Measurements from ENCODE around the gene ZBTB7B.
A peak's percentile ranks its signal among the peaks of the same experiment; 100 is the strongest.

The ZBTB7B gene

DNA sequence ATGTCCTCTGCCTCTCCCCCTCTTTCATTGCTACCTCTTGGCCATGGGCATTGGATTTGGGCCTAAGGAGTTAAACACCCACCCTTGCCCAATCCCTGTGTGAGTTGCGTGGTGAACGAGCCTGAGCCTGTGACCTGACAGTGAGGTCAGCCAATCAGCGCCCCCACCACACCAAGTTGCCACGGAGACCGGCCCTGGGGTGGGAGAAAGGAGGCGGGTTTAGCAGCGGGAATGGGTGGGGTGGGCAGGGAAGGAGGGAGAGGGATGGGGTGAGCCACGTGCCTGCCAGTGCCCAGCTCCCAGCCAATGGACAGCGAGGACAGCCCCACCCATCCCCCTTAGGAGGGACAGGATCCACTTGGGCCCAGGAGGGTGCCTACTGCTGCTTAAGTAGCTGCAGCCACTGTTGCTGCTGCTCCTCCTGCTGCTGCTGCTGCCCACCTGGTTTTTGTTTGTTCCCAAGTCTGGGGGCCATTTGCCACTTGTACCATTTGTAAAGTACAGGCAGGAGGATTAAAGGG lies 9.5 kb downstream of the ZBTB7B start:
- DNase-seq (ENCODE audit: low read depth, low spot score) = peak; percentile 24
- in situ Hi-C loops (cut with HindIII; ENCODE audit: low sequenced_read_pairs) = no loop called here

GRCh38 chr1:155012776-155013602 lies 10.4 kb downstream of the ZBTB7B start:
- no peak for TF ChIP-seq CTCF (IDR thresholded peaks at IDR 0.05; ENCODE audit: low read depth, low read length)
- in situ Hi-C loops (cut with HindIII; ENCODE audit: low sequenced_read_pairs) = no loop called here
- no peak overlapping the region for H3K4me3 ChIP-seq (ENCODE audit: low read depth, low read length)
- no peak for DNase-seq (ENCODE audit: low read depth, low spot score)

More for the DNA sequence above, 9.5 kb downstream of the ZBTB7B start:
- H3K4me3 ChIP-seq (ENCODE audit: low read depth, low read length) = no peak overlapping the region
- no peak for TF ChIP-seq CTCF (IDR thresholded peaks at IDR 0.05; ENCODE audit: low read depth, low read length)

DNA sequence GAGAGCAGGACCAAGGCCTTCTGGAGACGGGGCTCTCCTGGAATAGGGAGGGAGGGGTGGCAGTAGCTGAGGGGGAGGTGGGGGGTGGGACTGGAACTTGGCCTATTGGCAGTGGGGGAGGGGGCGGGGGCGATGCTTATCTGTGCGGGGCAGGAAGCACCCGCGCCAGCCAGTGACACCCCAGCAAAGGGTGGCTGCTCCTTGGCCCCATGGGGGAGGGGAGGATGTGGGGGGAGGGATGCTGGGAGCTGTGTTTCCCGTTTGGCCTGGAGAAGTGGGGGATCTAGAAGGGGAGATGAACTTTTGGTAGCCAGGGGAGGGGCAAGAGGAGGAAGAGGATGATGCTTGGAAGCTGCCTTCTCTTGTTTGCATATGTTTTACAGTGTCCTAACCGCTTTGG lies 11.0 kb downstream of the ZBTB7B start:
- DNase-seq (ENCODE audit: low read depth, low spot score) = no peak
- TF ChIP-seq CTCF (IDR thresholded peaks at IDR 0.05; ENCODE audit: low read depth, low read length) = no peak
- H3K4me3 ChIP-seq (ENCODE audit: low read depth, low read length) = no peak overlapping the region
- in situ Hi-C loops (cut with HindIII; ENCODE audit: low sequenced_read_pairs) = no loop called here

DNA sequence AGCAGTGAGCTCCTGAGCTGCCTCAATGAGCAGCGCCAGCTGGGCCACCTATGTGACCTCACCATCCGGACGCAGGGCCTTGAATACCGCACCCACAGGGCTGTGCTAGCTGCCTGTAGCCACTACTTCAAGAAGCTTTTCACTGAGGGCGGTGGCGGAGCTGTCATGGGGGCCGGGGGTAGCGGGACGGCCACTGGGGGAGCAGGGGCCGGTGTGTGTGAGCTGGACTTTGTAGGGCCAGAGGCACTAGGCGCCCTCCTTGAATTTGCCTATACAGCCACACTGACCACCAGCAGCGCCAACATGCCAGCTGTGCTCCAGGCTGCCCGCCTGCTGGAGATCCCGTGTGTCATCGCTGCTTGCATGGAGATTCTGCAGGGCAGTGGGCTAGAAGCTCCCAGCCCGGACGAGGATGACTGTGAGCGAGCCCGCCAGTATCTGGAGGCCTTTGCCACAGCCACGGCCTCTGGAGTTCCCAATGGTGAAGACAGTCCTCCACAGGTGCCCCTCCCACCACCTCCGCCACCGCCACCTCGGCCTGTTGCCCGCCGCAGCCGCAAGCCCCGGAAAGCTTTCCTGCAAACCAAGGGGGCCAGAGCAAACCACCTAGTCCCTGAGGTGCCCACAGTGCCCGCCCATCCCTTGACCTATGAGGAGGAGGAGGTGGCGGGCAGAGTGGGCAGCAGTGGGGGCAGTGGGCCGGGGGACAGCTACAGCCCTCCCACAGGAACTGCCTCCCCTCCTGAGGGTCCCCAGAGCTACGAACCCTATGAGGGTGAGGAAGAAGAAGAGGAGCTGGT lies 12.3 kb downstream of the ZBTB7B start:
- no peak overlapping the region for H3K4me3 ChIP-seq (ENCODE audit: low read depth, low read length)
- DNase-seq (ENCODE audit: low read depth, low spot score) = no peak
- no peak for TF ChIP-seq CTCF (IDR thresholded peaks at IDR 0.05; ENCODE audit: low read depth, low read length)
- in situ Hi-C loops (cut with HindIII; ENCODE audit: low sequenced_read_pairs) = no loop called here

- in situ Hi-C loops (cut with HindIII; ENCODE audit: low sequenced_read_pairs) = no loop called here
- TF ChIP-seq CTCF (IDR thresholded peaks at IDR 0.05; ENCODE audit: low read depth, low read length) = no peak
- no peak overlapping the region for H3K4me3 ChIP-seq (ENCODE audit: low read depth, low read length)
- DNase-seq (ENCODE audit: low read depth, low spot score) = no peak
These were observed 13.1 kb downstream of the ZBTB7B start for GRCh38 chr1:155015527-155016230.

GRCh38 chr1:155016231-155016831 lies 13.7 kb downstream of the ZBTB7B start:
- DNase-seq (ENCODE audit: low read depth, low spot score) = no peak
- no peak overlapping the region for H3K4me3 ChIP-seq (ENCODE audit: low read depth, low read length)
- in situ Hi-C loops (cut with HindIII; ENCODE audit: low sequenced_read_pairs) = no loop called here
- no peak for TF ChIP-seq CTCF (IDR thresholded peaks at IDR 0.05; ENCODE audit: low read depth, low read length)
